ENCODE data around the gene STX11.

The STX11 gene

DNA sequence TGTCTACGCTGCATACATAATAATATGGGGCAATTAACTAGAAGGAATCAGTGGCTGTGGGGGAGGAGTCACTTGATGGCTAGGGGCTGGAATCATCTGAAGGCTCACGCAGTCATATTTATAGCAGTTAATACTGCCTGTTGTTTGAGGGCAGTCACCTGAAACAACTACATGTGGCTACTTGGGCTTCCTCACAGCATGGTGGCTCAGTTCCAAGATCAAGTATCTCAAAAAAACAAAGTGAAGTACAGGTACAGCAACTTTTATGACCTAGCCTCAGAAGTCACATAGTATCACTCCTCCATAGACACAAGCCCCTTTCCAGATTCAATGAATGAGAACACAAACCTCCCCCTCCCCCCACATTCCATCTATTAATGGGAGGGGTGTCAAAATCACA, 63.7 kb downstream of the STX11 start:
- CTCF ChIA-PET, result no interaction called here
- POLR2A ChIA-PET, result no interaction called here
- no peak for TF ChIP-seq NFRKB (IDR thresholded peaks at IDR 0.05)
- no peak for TF ChIP-seq ARNT (IDR thresholded peaks at IDR 0.05)
- no peak for TF ChIP-seq ELF4 (IDR thresholded peaks at IDR 0.05)
- no peak for TF ChIP-seq CTBP1 (IDR thresholded peaks at IDR 0.05; ENCODE audit: borderline replicate concordance)
- no peak for TF ChIP-seq L3MBTL2 (conservative IDR thresholded peaks at IDR 0.05)
- no peak for TF ChIP-seq FOXM1 (IDR thresholded peaks at IDR 0.05; ENCODE audit: borderline replicate concordance)
- no peak for TF ChIP-seq LEF1 (IDR thresholded peaks at IDR 0.05; ENCODE audit: borderline replicate concordance)
- TF ChIP-seq BHLHE40 (IDR thresholded peaks at IDR 0.05; ENCODE audit: borderline replicate concordance), result no peak
- TF ChIP-seq ZNF384 (IDR thresholded peaks at IDR 0.05), result no peak
- no peak for TF ChIP-seq FOXK2 (IDR thresholded peaks at IDR 0.05)
- no peak for TF ChIP-seq SUZ12 (IDR thresholded peaks at IDR 0.05)
- no peak for TF ChIP-seq TARDBP (IDR thresholded peaks at IDR 0.05)
- TF ChIP-seq SP1 (IDR thresholded peaks at IDR 0.05), result no peak
- TF ChIP-seq HDGF (IDR thresholded peaks at IDR 0.05; ENCODE audit: borderline replicate concordance), result no peak
- TF ChIP-seq FOXA1 (IDR thresholded peaks at IDR 0.05), result no peak
- TF ChIP-seq, protein P1, sequence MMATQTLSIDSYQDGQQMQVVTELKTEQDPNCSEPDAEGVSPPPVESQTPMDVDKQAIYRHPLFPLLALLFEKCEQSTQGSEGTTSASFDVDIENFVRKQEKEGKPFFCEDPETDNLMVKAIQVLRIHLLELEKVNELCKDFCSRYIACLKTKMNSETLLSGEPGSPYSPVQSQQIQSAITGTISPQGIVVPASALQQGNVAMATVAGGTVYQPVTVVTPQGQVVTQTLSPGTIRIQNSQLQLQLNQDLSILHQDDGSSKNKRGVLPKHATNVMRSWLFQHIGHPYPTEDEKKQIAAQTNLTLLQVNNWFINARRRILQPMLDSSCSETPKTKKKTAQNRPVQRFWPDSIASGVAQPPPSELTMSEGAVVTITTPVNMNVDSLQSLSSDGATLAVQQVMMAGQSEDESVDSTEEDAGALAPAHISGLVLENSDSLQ (IDR thresholded peaks at IDR 0.05), result no peak
- no peak for DNase-seq (ENCODE audit: extremely low spot score)

DNA sequence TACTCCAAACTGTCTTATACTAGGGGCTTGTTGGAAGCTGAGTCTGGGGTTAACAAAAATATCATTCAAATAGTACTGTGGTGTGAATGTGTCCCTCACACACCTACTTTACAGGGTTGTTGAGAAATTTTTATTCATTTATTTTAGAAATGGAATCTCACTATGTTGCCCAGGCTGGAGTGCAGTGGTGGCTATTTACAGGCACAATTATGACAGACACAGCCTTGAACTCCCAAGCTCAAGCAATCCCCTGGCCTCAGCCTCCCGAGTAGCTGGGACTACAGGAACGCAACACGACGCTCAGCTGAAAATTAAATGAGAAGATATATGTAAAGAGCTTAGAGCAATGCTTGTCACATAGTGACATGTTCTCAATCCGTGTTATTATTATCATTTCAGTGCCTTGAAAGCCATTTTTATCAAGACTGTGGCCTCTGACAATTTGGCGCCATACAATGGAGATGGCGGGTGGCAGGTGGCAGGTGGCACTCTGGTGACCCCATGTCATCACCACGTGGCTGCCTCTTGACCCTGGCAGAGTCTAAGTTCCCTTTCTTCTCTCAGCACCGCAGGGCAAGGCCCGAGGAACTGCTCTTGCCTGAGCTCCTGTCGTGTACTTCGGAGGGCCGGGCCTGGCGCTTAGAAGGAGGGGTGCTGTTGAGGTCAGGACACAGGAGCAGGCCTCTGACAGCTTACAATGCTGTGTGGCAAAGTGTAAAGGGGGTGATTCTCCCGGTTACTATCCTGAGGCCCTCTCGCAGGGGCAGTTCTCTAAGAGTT, 64.5 kb downstream of the STX11 start:
- no peak for DNase-seq (ENCODE audit: extremely low spot score)
- TF ChIP-seq SUZ12 (IDR thresholded peaks at IDR 0.05), result no peak
- no peak for TF ChIP-seq LEF1 (IDR thresholded peaks at IDR 0.05; ENCODE audit: borderline replicate concordance)
- TF ChIP-seq BHLHE40 (IDR thresholded peaks at IDR 0.05; ENCODE audit: borderline replicate concordance), result no peak
- TF ChIP-seq FOXM1 (IDR thresholded peaks at IDR 0.05; ENCODE audit: borderline replicate concordance), result no peak
- TF ChIP-seq TARDBP (IDR thresholded peaks at IDR 0.05), result no peak
- TF ChIP-seq HDGF (IDR thresholded peaks at IDR 0.05; ENCODE audit: borderline replicate concordance), result no peak
- no peak for TF ChIP-seq CTBP1 (IDR thresholded peaks at IDR 0.05; ENCODE audit: borderline replicate concordance)
- TF ChIP-seq ELF4 (IDR thresholded peaks at IDR 0.05), result no peak
- no peak for TF ChIP-seq ARNT (IDR thresholded peaks at IDR 0.05)
- no peak for TF ChIP-seq FOXK2 (IDR thresholded peaks at IDR 0.05)
- CTCF ChIA-PET, result no interaction called here
- POLR2A ChIA-PET, result interaction anchor here (2.5 kb wide), 1 partner anchor 119 kb away, joined by 7 read pairs; the partner anchor contains the start of gene SF3B5

DNA sequence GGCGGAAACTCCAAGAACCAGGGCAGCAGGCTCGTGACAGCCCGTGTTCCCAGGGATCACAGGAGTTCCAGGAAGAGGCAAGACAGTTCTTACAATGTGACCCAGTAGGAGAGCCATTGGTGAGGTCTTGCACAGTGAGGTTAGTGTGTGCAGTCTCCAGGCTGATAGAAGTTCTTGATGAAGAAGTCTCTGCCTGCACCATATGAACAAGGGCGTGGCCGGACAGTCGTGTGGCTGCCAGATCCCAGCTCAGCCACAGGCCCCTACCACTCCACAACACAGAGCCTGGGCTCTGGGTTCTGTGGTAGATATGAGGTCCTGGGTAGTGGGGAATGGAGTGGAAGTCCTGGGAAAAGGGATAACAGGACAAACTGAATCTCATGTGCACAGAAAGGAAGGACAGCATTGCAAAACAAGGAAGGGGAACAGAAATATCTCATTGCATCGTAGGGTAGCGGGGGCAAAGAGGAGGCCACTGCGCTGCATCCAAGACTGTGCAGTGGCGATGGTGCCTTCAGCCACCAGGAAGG, 65.2 kb downstream of the STX11 start:
- ChIA-PET CTCF (no interaction called here), POLR2A (interaction anchor here (1.2 to 2.5 kb wide), 2 partner anchors 71 to 120 kb away, joined by 3 to 7 read pairs; partner anchors contain the start of gene SF3B5)
- TF ChIP-seq LEF1 (IDR thresholded peaks at IDR 0.05; ENCODE audit: borderline replicate concordance) (no peak), HDGF (IDR thresholded peaks at IDR 0.05; ENCODE audit: borderline replicate concordance) (no peak), CTBP1 (IDR thresholded peaks at IDR 0.05; ENCODE audit: borderline replicate concordance) (no peak), L3MBTL2 (conservative IDR thresholded peaks at IDR 0.05) (no peak), SP1 (IDR thresholded peaks at IDR 0.05) (no peak), SUZ12 (IDR thresholded peaks at IDR 0.05) (no peak), ZNF384 (IDR thresholded peaks at IDR 0.05) (no peak), FOXK2 (IDR thresholded peaks at IDR 0.05) (no peak), BHLHE40 (IDR thresholded peaks at IDR 0.05; ENCODE audit: borderline replicate concordance) (no peak), TARDBP (IDR thresholded peaks at IDR 0.05) (no peak)
- peak; percentile 32 for DNase-seq (ENCODE audit: extremely low spot score)

DNA sequence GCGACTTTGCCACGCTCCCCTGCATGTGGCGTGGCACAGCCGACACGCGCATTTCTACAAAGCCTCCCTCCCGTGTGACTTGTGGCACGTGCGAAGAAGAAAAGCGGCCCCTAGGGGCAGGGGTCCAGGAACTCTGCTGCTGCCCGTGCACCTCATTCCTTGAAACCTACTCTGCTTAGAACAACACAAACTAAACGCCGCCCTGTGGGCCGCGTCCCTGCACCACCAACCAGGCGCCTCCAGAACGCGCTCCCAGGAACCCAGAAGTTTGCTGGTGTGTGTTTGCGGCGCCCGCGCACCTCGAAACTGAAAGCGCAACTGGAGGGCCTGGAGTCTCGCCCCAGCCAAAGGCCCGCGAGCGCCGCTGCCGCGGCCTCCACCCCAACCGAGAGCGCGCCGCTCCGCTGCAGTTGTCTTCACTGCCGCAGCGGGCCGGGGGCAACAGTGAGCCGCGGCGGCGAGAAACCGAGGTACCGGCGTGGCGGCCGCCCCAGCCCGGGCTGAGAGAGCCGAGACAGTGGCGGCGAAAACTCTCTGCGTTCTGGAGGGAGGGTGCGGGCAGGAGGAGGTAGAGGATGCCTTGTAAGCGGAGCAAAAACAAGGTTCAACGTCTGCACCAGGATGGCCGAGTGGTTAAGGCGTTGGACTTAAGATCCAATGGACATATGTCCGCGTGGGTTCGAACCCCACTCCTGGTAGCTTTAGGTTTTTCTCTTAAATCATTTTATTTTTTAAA, 65.8 kb downstream of the STX11 start:
- DNase-seq (ENCODE audit: extremely low spot score), result peak; percentile 93
- TF ChIP-seq L3MBTL2 (conservative IDR thresholded peaks at IDR 0.05) (peak; percentile 98), HDGF (IDR thresholded peaks at IDR 0.05; ENCODE audit: borderline replicate concordance) (no peak), CTBP1 (IDR thresholded peaks at IDR 0.05; ENCODE audit: borderline replicate concordance) (peak; percentile 10; the same call in 1 of the 2 replicates)
- ChIA-PET CTCF (interaction anchor here (0.6 kb wide), 1 partner anchor 50 kb away, joined by 5 read pairs; no protein-coding TSS in a partner anchor), POLR2A (interaction anchor here (0.6 to 2.5 kb wide), 3 partner anchors 71 to 120 kb away, joined by 3 to 7 read pairs (median 3); partner anchors contain the start of gene SF3B5)

DNA sequence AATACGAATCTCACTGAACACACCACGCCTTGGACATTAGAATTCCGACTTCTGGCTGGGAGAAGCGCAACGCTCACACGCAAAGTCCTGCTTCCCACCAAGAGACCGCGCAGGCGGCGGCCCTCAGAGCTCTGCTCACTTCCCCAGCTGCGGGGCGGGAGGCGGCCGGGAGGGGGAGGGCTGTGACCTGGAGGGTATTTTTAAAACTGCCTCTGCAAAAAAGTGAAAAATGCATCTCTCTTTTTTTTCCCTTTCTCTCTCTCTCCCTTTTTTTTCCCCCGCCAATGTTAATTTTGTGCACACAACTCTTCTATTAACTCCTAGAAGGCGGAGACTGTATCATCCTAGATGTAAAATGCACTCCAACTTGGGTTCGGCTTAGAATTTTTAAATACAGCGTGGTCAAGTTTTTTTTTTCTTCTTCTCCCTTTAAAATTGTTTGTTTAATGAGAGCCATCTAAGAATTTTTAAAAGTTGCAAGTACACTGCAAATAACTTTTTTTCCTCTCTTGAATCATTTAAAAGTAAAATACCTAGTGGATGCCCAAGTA, 66.4 kb downstream of the STX11 start:
- TF ChIP-seq FOXA1 (IDR thresholded peaks at IDR 0.05) (no peak), ZNF384 (IDR thresholded peaks at IDR 0.05) (peak; percentile 57)
- CTCF ChIA-PET, result interaction anchor here (0.6 kb wide), 2 partner anchors 16 to 49 kb away, joined by 5 to 6 read pairs; no protein-coding TSS in a partner anchor
- DNase-seq (ENCODE audit: extremely low spot score), result peak; percentile 83
- POLR2A ChIA-PET, result interaction anchor here (0.6 to 2.5 kb wide), 4 partner anchors 52 to 121 kb away, joined by 3 to 7 read pairs (median 4); partner anchors contain the start of gene SF3B5

DNA sequence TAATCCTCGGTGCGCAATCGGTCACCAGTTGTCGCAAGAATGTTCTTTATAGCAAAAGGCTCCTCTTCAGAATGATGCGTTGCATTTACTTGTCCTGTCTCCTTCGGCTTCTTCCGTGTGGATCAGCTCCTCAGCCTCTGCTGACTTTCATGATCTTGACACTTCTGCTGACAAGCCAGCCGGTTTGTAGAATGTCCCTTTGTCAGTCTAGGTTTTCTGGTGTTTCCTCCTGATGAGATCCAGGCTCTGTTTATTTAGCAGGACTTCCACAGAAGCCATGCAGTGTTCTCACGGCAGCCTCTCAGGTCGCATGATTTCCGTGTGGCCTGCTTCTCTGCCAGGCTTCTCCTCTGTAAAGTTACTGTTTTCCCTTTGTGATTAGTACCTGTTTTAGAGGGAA, 66.9 kb downstream of the STX11 start:
- no peak for DNase-seq (ENCODE audit: extremely low spot score)
- ChIA-PET POLR2A (interaction anchor here (1.8 to 2.5 kb wide), 2 partner anchors 52 to 121 kb away, joined by 4 to 7 read pairs; partner anchors contain the start of gene SF3B5), CTCF (interaction anchor here (0.6 kb wide), 1 partner anchor 15 kb away, joined by 6 read pairs; no protein-coding TSS in a partner anchor)
- TF ChIP-seq ARNT (IDR thresholded peaks at IDR 0.05) (no peak), HDGF (IDR thresholded peaks at IDR 0.05; ENCODE audit: borderline replicate concordance) (no peak), SP1 (IDR thresholded peaks at IDR 0.05) (no peak), LEF1 (IDR thresholded peaks at IDR 0.05; ENCODE audit: borderline replicate concordance) (no peak), FOXM1 (IDR thresholded peaks at IDR 0.05; ENCODE audit: borderline replicate concordance) (no peak), ZNF384 (IDR thresholded peaks at IDR 0.05) (no peak), TARDBP (IDR thresholded peaks at IDR 0.05) (no peak), L3MBTL2 (conservative IDR thresholded peaks at IDR 0.05) (no peak), NFRKB (IDR thresholded peaks at IDR 0.05) (no peak)
- TF ChIP-seq, protein P1 (IDR thresholded peaks at IDR 0.05), result no peak

Measured in HEK293T (cell line).